NCI-H82 (cell line): ENCODE measurements around the gene HLA-DOB.
A peak's percentile ranks its signal among the peaks of the same experiment; 100 is the strongest.

ENCODE experiments used
- DNase-seq: peaks from one replicate; lab custom pipeline; 2025; lab: John Stamatoyannopoulos, UW

The HLA-DOB gene

GRCh38 chr6:32816746-32817204 lies at the start of gene HLA-DOB:
HLA-DOB (minus strand) TSS chr6:32817002; CDS start chr6:32816951, 51 bp downstream.
- DNase-seq = no peak

GRCh38 chr6:32865724-32866443 lies 49.1 kb upstream of the HLA-DOB start:
- DNase-seq = no peak

DNA sequence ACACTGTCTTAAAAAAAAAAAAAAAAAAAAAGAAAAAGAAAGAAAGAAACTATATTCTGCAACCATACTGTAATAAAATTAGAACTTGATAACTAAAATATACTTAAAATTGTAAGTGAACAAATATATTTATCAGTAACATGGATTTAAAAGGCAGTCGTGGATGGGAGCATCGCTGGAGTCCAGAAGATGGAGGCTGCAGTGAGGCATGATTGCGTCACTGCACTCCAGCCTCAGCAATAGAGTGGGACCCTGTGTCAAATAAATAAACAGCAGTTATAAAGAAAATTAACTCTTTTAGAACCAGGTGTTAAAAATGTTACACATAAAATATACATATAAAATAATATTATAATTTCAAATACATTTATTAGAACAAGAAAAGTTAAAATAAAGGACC lies 45.9 kb upstream of the HLA-DOB start:
- DNase-seq = no peak

DNA sequence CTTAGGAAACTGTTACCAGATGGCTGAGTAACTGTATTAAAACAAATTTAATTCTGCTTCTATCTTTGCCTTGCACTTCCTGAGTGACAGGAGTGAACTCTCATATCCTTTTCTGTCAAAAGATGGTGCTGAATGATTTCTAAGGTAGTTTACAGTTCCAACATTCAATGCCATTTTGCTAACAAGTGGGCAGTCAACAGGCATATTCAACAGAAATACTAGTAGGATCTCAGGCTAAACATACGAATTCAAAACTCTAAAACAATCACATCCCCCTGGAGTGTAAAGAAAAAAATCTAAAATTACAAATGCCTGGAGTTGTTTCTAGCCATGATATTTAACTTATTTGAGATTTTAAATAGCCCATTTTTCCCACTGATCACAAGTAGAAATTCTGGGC lies 43.9 kb upstream of the HLA-DOB start:
- no peak for DNase-seq

GRCh38 chr6:32858194-32858593 lies 41.4 kb upstream of the HLA-DOB start:
- DNase-seq = no peak

DNA sequence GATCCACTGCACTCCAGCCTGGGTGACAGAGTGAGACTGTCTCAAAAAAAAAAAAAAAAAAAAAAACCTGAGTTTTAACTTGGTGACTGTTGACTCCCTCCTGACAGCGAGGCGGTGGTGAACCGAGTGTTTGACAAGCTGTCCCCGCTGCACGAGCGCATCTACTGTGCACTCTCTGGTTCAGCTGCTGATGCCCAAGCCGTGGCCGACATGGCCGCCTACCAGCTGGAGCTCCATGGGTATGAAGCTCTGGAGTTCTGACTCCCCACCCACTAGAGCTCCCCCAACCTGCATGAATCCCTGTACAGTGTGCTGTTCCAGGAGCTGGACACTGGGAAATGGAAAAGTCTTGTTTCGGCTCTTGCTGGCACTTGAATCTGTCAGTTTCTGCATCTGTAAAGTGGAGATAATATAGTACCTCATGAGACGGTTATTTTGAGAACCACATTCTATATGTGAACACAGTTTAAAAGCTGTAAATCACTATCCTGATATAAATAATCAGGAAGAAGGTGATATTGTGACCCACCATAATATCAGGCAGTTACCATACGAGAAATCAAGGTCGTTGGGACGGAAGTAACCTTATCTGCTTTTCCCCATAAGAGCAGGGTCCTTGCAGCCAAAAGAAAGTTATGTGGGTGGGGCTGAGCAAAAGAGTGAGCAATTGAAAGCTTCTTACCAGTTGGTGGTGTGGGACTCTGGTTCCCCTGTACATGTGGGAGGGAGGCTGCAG lies 40.5 kb upstream of the HLA-DOB start:
- DNase-seq = no peak

- no peak for DNase-seq
Measured at GRCh38 chr6:32855467-32856174, 38.8 kb upstream of the HLA-DOB start.

DNA sequence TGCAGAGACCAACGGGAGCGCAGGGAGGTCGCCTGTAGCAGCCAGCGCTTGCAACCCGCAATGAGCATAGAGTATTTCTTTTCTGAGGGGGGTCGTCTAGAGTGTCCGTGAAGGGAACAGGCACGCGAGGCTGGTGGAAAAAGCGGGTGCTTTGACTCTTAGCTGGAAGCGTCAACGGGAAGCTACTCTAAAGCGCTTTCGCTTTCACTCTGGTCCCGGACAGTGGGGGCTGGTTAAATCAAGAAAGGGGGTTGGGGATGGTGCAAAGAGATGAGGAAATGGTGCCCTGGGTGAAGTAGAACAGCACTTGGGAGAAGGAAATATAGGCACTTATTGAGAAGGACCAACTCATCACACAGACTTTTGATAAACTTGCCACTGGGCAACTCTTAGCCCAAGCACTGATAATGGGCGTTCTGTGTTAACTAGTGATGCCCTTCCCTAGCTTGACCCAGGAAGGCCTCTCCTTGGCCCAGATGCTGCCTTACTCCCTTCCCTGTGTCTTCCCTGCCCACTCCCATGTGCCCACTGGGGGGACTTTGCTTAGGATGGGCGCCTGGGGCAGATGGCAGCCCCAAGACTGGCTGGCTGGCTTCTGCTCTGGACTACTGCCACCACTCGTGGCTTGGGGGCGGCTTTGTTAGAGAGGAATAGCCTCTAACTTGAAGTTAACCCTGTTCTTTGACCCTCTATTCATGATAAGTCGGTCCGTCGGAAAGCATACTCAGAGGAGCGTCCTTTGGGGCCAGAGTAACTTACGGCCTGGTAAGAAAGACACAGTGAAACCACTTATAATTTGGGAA lies 37.8 kb upstream of the HLA-DOB start:
- DNase-seq = no peak

- peak; percentile 85 for DNase-seq
Measured at GRCh38 chr6:32853541-32854375, 37.0 kb upstream of the HLA-DOB start, which contains the start of the genes PSMB9 and TAP1. PSMB9 (plus strand) TSS chr6:32854192; CDS start chr6:32854230, 38 bp downstream. TAP1 (minus strand) TSS chr6:32853704; CDS start chr6:32853636, 68 bp downstream.

GRCh38 chr6:32852844-32853540 lies 36.2 kb upstream of the HLA-DOB start:
- DNase-seq = no peak

DNA sequence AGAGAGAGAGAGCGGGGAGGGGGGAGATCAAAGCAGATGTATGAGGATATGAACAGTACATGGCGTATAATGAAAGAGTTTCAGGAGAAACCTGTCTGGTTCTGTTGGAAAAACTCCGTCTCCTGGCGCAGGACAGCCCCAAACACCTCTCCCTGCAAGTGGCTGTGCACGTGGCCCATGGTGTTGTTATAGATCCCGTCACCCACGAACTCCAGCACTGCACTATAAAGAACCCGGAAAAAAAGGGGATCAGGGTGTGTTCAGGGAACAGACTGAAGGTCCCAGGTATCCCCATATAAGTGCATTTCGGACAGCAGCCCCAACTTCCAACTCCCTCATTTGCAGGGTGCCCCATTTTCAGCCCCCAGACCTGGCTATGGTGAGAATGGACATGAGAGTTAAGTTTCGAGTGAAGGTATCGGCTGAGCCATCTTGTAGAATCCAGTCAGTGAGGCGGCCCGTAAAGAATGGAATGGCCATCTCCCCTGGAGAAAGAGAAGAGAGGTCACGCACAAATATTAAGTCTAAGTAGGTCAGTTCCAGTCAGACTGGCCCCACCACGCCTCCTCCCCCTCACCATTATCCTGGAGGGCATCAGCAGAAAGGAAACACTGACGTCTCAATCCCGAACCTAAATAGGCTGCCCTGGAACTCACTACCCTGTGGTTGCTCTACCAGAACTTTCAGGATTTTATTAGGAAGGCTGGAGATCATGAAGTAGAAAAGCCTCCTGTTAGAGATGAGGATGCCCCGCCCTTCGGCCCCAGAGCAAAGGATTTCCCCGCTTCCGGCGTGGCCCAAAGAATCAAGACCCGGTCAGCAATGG lies 35.4 kb upstream of the HLA-DOB start:
- no peak for DNase-seq

DNA sequence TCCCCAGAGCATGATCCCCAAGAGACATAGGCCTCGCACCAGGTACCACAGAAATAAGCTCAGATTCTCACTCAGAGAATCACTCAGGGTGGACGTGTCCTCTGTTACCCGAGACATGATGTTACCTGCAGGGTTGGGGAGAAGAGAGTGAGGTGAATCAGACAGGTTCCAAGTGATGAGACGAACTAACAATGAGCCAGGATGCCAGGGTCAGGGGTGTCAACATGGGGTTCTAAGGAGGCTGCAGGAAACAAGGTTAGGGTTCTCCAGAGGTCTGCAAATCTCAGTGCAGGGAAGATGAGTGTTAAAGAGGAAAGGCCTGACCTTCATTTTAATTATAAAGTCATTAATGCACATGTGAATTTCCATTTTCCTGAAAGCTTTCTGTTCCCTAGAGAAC lies 34.2 kb upstream of the HLA-DOB start:
- no peak for DNase-seq

GRCh38 chr6:32849126-32849525 lies 32.3 kb upstream of the HLA-DOB start:
- no peak for DNase-seq

GRCh38 chr6:32847795-32848194 lies 31.0 kb upstream of the HLA-DOB start:
- no peak for DNase-seq

DNA sequence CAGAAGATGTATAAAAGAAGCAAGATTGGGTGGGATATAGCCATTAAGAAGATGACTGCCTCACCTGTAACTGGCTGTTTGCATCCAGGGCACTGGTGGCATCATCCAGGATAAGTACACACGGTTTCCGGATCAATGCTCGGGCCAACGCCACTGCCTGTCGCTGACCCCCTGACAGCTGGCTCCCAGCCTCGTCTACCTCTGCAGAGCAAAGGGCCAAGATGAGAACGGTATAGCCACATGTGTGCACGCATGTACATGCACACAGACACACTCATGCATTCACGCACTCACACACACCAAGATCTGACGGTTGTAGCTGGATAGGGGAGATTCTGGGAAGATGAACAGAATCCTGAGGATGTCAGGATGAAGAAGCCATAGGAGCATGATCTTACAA lies 30.2 kb upstream of the HLA-DOB start:
- no peak for DNase-seq

- no peak for DNase-seq
Measured at GRCh38 chr6:32845384-32845884, 28.6 kb upstream of the HLA-DOB start.

GRCh38 chr6:32844839-32845383 lies 28.1 kb upstream of the HLA-DOB start:
- DNase-seq = no peak

DNA sequence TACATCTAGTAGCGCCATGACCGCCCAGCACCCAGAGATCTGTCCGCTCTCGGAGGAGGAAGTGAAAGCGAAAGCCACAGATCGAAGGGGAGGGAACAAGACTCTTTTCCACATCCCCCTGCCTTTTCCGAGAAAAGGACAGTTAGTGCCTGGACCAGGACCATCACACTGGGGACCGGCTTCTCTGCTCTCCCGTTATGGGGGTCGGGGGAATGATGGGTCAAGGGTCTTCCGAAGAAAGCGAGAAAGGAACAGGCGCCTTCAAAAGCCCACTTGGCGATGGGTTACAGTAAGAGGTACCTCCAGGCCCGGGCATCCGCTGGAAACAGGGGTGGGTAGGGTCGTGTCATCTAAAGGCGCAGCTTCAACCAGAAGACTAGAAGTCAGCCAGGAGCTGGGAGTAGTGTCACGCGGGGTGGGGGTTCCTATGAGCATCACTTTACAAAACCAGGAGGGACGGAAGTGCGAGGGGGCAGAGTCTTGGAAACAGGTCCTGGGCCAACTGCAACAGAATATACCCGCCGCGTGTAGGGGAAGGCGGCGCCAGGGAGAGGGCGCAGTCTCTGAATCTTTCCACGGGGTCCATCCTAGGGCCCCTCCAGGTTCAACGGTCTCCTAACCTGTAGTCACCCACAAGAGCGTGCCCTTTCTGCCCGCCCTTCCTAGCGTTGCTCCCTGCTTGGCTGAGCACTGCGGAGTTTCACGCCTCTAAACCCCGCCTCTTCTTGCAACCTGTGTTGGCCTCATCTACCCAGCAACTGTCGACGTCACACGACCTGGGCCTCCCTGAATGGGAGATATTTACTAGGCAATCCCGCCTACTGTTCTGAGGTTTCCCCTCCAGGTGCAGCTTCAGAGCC lies 27.4 kb upstream of the HLA-DOB start, which contains the start of gene PSMB8:
Gene PSMB8 (minus strand): TSS at position 69 of the 860 bp plus-strand sequence. CDS start 51 bp downstream, at position 18.
- peak; percentile 94 for DNase-seq
